ENCODE results near the gene TSGA10IP.

GRCh38 chr11:65981972-65982823 lies 36.9 kb downstream of the TSGA10IP start:
- TF ChIP-seq CTCF (IDR thresholded peaks at IDR 0.05; ENCODE audit: low read depth, low read length), result no peak
- no peak for TF ChIP-seq MYC (IDR thresholded peaks at IDR 0.05; ENCODE audit: low read depth, low read length)
- no peak for TF ChIP-seq MAX (IDR thresholded peaks at IDR 0.05; ENCODE audit: low read depth, low read length)
- no peak for TF ChIP-seq POLR2A (IDR thresholded peaks at IDR 0.05; ENCODE audit: extremely low read depth, insufficient read length)

All from NB4 (cell line).